GM21528 (cell line): Measurements from ENCODE around the gene TCF3.
A peak's percentile ranks its signal among the peaks of the same experiment; 100 is the strongest.

Source experiments
- ATAC-seq: cut with Tn5 transposase; IDR thresholded peaks from one replicate; pipeline ENCODE4 v1.9.1; 2021; ENCODE audit warnings: mild to moderate bottlenecking, moderate library complexity; ENCODE audit not compliant: unreplicated experiment, low FRiP score

Gene TCF3

GRCh38 chr19:1592024-1592754, 60.2 kb downstream of the TCF3 start:
- ATAC-seq: peak; percentile 60

- ATAC-seq: peak; percentile 4
Observed at GRCh38 chr19:1591421-1592023, 60.9 kb downstream of the TCF3 start.

DNA sequence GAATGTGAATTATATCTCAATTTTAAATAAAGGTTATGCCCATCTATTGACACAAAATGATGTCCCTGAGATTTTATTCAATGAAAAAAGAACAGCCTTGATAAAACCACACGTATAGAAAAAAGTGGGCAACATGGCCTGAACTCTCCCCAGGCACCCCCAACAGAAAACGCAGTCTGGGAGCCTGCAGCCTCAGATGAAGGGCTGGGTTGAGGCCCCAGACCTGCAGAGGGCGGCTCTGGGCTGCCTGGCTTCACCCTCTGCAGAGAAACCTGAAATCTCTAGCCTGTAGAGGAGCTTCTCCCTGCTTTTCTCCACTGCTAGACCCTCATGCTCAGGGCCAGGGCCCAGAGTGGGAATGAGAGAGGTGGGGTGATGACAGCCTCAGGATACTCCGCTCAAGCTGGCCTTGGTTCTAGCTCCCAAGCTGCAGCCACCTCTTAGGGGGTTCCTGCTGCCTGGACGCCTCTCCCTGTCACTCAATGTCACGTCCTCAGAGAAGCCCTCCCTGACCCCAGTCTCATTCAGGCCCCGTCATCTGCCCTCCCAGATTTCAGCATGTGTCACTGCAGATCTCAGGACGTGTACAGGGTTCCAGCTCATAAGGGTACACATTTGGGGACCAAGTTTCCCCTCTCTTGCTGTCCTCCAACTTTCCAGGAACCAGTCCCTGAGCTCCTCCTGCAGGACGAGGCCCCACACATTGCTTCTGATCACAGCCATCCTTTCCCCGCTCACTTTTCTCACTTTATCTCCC, 61.6 kb downstream of the TCF3 start:
- no peak for ATAC-seq

- ATAC-seq: no peak
Observed at GRCh38 chr19:1587872-1588271, 64.5 kb downstream of the TCF3 start.

GRCh38 chr19:1585243-1585580, 67.2 kb downstream of the TCF3 start:
- no peak for ATAC-seq

DNA sequence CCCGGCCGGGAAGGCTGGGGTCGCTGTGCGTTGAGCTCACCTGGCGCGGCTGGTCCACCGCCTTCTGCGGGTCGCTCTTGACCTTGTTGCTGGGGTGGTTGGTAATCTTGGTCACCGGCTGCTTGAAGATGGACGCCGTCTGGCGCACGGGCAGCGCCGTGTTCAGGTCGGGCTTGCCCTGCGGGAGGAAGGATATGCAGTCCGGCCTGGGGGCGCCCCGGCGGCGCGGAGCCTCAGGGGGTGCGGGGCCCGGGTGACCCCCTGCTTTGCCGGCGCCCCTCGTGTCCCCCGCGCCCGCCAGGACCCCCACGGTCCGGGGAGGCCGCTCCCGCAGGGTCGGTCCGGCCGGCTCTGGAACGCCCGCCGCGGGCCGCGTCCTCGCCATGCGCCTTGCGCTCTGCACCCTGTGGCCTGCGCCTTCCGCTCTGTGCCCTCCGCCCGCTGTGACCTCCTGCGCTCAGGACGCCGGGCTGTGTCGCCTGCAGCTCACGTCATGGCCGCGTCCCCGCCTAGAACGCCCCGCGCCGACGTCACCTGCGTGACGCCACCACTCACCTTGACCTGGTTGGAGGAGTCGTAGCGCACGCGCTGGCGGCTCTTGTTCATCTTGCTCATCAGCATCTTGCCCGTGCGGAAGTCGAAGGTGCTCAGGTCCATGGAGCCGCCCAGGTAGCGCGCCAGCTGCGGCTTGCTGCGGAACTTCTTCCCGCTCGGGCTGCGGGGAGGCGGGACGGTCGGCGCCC, 67.7 kb downstream of the TCF3 start:
- ATAC-seq: no peak

- no peak for ATAC-seq
Observed at GRCh38 chr19:1582201-1582600, 70.2 kb downstream of the TCF3 start.

DNA sequence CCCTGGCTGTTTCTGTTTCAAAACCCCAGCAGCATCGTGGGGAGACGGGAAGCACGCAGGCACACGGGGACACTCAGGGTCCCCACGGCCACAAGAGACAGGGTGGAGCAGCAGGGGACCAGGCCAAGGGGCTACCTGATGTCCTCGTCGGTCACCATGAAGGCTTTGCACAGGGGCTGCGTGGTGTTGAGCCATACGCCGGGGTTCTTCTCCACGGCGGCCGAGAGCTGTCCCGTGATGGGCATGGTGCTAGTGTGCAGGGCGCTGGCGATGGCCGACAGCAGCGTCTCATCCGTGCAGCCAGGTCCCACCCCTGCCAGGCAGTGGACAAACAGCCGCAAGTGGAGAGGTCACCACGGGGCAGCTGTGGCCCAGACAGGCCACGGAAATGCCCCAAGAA, 71.5 kb downstream of the TCF3 start:
- no peak for ATAC-seq

GRCh38 chr19:1580382-1580781, 72.0 kb downstream of the TCF3 start:
- ATAC-seq: no peak

DNA sequence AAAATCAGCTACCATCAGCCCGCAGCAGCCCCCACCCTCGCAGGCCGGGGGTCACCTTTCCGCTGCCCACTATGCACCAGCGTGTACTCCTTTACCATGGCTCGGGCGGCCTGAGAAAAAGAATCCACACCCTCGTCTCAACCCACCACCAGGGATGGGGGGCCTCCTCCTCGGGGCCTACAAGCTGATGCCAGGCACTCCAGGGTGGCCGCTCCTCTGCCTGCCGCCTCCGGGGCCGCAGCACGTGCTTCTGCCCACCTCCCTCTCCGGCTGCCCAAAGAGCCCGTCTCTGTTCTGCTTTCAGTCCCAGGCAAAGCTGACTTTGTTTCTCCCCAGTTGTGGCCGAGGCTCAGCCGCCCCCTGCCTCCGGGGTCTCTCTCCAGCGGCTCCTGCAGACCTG, 73.2 kb downstream of the TCF3 start:
- ATAC-seq: no peak

DNA sequence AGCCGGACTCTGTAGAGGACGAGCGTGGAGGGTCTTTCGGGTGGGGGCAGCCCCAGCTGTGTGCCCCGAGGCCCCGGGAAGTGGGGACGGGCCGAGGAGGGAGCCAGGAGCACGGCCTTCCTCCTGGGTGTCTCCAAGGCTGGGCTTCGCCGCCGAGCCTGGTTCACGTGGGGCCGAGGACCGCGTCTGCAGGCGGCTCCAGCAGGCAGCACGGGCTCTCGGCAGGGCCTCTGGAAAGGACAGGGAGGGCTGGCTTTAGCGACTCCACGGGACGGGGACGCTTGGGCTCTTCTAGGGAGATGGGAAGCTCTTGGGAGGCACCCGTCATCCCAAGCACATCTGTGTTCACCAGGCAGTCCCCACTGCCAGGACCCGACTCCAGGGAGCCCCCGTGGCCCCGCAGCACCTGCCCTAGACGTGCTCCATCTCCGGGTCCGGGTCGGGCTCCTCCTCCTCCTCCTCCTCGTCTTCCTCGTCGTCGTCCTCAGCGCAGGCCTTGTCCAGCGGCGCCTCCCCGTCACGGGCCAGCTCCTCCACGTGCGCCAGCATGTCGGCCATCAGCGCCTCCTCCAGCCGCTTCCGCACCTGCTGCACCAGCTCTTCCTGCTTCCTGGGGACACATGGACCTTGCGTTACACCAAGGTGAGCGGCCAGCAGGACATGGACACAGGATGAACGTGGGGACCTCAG, 74.3 kb downstream of the TCF3 start:
- ATAC-seq: no peak

DNA sequence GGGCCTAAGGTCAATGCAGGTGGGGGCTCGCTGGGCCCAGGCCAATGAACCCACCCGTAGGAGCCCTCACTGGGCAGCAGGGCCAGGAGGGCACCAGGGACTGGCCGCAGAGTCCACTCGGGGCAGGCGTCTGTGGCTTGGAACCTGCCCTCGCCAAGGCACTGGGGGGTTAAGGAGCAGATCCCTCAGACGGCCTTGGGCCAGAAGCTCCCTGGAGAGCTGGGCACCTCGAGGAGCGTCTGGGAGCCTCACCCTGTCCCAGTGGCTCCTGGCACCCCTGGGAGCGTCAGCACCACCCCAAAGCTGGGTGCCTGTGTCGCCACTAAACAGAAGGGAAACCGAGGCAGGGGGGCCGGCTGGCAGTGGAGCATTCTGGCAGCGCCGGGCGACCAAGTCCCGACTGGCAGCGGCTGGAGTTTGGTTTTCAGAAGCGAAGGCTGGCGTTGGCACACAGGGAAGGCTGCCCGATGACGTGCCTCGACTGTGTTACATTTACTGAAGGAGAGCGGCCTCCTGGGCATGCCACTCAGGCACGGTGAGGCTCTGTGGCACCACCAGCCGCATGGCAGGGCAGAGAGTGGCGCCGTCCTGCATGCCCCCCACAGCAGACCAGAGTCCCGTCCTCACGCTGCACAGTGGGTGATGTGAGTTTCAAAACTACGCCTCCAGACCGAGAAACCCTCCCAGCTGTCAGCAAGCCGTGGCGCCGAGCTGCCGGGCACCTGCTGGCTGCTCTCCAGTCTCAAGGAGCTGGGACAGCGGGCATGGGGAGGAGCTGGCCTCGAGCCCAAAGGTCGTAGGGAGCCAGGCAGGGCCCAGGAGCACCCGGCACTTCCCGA, 75.1 kb downstream of the TCF3 start:
- ATAC-seq: no peak

GRCh38 chr19:1576242-1577089, 75.9 kb downstream of the TCF3 start:
- no peak for ATAC-seq

DNA sequence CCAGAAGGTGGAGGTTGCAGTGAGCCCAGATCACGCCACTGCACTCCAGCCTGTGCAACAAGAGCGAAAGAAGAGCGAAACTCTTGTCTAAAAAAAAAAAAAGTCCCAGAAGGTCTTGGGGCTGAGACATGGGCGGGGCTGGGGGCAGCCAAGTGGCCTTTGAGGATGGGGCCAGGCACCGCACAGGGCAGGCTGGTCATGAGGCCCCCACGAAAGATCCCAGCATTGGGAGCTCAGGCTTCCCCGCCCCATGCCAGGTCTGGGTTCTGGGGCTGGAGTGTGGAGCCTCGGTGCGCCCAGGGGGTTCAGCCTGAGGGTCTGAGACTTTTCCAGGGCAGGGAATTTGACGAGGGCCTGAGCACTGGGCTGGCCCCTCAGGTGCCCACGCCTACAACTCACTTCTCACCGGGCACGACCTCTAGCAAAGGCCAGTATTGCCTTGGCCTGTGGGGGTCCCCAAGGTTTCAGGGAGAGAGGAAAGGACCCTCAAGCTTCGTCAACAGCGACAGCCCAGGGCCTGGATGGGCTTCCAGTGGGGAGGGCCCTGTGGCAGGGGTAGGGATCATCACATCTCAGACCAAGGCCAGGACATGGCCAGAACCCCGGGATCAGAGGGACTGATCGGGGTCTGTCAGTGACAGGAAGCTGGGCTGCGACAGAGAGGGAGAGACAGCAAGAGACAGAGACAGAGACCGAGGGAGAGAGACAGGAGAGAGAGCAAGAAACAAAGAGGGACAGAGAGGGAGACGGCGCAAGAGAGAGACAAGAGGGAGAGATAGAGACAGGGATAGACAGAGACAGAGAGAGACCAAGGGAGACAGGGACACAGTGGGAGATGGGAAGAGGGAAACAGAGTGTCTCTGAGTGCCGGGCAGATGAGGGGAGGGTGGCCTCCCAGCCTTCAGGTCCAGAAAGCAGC, 76.8 kb downstream of the TCF3 start:
- no peak for ATAC-seq

- ATAC-seq: no peak
Observed at GRCh38 chr19:1574354-1575136, 77.9 kb downstream of the TCF3 start.

- no peak for ATAC-seq
Observed at GRCh38 chr19:1572795-1573194, 79.6 kb downstream of the TCF3 start.

DNA sequence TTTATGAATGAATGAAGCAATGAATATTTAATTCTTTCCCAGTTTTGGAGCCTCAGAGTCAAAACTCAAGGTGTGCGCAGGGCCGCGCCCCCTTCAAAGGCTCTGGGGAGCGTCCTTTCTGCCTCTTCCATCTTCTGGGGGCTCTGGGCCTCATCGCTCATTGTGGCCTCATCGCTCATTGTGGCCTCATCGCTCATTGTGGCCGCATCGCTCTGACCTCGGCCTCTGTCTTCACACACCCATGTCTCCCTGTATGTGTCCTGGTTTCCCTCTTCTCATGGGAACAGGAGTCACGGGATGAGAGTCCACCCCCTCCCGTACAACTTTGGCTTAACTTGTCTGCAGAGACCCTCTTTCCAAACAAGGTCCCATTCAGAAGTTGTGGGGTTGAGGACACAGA, 81.1 kb downstream of the TCF3 start:
- ATAC-seq: no peak
